GM18868 (cell line): ENCODE measurements around the gene LITAFD.
"Not testable (repeated sequence)": the region's sequence is repeated elsewhere in the genome, so short reads cannot be mapped to it uniquely, and the experiment has no call there.

ENCODE experiments used
- ATAC-seq: cut with Tn5 transposase; IDR thresholded peaks from one replicate; pipeline ENCODE4 v1.9.1; 2021; ENCODE audit warnings: mild to moderate bottlenecking, moderate library complexity; ENCODE audit not compliant: unreplicated experiment

The LITAFD gene

DNA sequence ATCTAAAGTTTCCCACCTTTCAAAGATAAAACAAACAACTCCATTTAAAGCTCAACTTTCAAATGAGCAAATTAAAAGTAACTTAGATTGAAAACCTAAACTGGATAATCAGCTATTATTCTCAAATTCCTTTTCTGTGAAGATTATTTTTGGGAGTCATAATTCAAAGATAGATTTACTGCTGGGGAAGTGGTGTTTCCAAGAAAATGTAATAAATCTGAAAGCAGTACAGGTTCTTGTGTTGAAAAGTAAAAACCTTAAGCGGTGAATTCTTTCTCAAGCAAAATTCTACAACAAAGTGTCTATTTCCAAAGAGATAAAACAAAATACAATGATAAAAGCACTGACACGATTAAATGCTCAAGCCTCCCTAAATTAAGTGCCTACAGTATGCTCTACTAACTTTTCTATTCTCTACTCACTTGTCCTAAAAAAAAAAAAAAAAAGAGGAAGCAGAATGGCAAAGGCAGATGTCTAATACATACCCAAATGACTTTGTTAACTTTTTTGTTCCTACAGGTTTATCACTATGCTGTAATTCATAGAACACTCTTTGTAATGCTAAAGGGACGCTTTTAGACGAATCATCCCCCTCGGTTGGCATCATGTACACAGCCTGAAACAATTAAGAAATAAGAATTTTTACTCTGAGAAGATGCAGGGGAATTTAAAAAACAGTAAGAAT is 34.5 kb downstream of the LITAFD start:
- ATAC-seq, result no peak

GRCh38 chr16:8917336-8917735 is 35.2 kb downstream of the LITAFD start:
- ATAC-seq, result not testable (repeated sequence)

- no peak for ATAC-seq
Observed at GRCh38 chr16:8919089-8919933, 37.2 kb downstream of the LITAFD start.

- no peak for ATAC-seq
Observed at GRCh38 chr16:8919934-8920462, 37.8 kb downstream of the LITAFD start.

GRCh38 chr16:8920645-8921346 is 38.6 kb downstream of the LITAFD start:
- no peak for ATAC-seq

GRCh38 chr16:8921347-8921984 is 39.3 kb downstream of the LITAFD start:
- no peak for ATAC-seq

- no peak for ATAC-seq
Observed at GRCh38 chr16:8923199-8923598, 41.0 kb downstream of the LITAFD start.

DNA sequence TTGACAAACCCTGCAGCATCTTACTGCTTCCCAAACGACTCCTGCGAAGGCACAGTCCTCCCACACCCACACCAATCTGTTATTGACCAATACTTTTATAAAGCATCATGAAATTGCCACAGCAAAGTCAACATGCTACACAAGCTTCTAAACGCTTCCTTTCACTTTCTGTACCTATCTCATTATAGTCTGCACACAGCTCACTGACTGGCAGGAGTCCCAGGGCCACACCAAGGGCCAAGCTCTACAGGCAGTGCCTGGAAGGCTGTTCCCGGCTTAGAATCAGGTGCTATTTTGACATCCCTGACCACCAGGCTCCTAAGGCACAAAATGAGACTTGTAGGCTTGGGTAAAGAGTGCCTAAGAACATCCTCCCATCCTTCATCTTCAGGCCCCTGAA is 42.1 kb downstream of the LITAFD start:
- ATAC-seq, result peak; percentile 57

DNA sequence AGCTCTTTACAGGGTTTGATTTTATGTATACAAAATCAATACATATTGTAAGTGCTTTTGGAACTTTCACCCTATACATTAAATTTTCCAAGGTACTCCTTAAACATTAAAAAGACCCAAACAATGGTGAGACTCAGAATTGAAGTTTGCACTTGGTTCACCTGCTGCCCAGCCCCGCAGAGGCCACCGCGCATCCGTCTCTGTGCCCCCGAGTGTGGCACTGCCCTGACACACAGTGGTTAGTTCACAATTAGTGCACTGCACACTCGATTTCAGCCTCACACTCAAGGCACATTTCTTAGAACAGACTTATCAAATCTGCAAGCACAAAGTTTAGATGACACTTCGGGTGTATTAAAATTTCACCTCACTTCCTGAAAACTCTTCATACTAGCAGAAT is 43.3 kb downstream of the LITAFD start:
- ATAC-seq, result no peak

DNA sequence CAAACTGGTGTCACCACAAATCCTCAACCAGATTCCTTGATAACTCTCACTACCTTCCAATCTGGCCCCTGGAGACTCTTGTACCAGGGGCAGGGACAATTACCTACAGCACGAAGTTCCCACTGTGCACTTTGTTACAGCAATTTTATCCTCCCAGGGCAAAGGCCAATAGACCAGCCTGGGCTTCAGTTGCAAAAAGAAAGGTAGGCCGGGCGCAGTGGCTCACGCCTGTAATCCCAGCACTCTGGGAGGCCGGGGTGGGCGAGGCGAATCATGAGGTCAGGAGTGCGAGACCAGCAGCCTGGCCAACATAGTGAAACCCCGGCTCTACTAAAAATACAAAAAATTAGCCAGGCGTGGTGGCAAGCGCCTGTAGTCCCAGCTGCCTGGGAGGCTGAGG is 44.7 kb downstream of the LITAFD start:
- no peak for ATAC-seq

GRCh38 chr16:8928467-8928957 is 46.4 kb downstream of the LITAFD start:
- no peak for ATAC-seq

DNA sequence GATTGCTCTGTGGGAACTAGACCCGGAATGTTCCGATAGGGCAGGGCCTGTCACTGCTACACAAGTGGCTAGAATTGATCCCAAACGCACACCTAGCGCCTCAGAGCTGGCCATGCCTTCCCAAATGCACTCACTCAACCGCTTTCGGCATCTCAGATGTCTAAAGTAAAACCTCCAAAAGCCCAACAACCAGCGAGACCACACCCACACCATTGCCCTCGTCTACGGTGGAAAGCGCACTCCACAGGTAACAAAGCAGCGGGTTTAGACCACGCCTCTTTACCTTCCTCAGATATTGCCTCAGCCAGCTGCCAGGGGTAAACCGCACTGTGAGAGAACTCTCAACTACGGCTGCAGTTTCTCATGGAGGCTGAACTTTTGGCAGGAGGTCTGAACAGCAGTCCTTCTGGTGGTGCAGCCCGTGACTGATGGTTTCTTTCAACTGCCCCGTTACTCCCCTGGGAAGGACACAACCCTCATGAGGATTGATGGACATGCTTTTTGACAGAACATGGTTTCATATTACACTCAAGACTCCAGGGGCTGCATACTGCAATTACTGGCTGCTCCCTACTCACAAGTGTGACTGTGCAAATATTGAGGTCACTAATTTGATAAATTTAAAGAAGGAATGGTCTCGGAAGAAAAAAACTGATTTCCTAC is 47.1 kb downstream of the LITAFD start:
- no peak for ATAC-seq

GRCh38 chr16:8931859-8932258 is 49.7 kb downstream of the LITAFD start:
- no peak for ATAC-seq

DNA sequence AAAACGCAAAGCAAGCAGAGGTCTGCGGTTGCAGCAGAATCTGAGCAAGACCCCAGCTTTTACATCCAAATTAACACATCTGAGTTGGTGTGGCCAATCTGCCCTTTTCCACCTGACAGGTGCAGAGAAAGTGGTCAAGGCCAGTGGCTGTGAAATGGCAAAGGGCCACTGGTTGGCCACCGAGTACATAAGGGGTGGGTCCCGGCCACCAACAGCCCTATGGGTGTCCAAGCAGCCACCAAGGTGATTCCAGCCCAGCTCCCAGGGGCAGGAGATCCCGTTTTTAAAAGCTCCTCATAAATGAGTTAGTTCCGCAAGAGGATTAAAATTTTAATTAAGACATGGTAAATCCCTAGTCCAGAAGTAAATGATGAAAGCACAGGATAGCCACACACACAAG is 52.5 kb downstream of the LITAFD start:
- ATAC-seq, result no peak
